HEK293T (cell line): ENCODE data around the gene STX16.

Experiments used
- CTCF ChIA-PET: fragments of 350-600 bp; formaldehyde crosslinking; extraction: SDS; loops from one replicate; lab custom pipeline; 2021; ENCODE audit warnings: antibody characterized with exemption, inconsistent platforms; lab: Yijun Ruan, JAX
- POLR2A ChIA-PET: fragments of 350-600 bp; formaldehyde crosslinking; extraction: SDS; loops from one replicate; lab custom pipeline; 2020; ENCODE audit warnings: antibody characterized with exemption, inconsistent platforms; lab: Yijun Ruan, JAX
- DNase-seq: peaks from one replicate; pipeline ENCODE4 v3.0.0; 2012; ENCODE audit warnings: mixed read lengths; ENCODE audit errors: extremely low spot score
- ARNT ChIP-seq: fragments of 450-650 bp; IDR thresholded peaks from 2 replicates; pipeline ENCODE4 v1.6.1; 2017; ENCODE audit warnings: mild to moderate bottlenecking
- BHLHE40 ChIP-seq: fragments of 450-650 bp; IDR thresholded peaks from 2 replicates; pipeline ENCODE4 v1.6.1; 2016; ENCODE audit warnings: mild to moderate bottlenecking, moderate library complexity, borderline replicate concordance
- CTBP1 ChIP-seq: fragments of 450-650 bp; IDR thresholded peaks from 2 replicates; pipeline ENCODE4 v1.6.1; 2016; ENCODE audit warnings: borderline replicate concordance
- ELF4 ChIP-seq: fragments of 450-650 bp; IDR thresholded peaks from 2 replicates; pipeline ENCODE4 v1.6.1; 2017; ENCODE audit warnings: antibody characterized with exemption
- FOXA1 ChIP-seq: fragments of 450-650 bp; IDR thresholded peaks from 2 replicates; pipeline ENCODE4 v1.6.1; 2016; ENCODE audit warnings: mild to moderate bottlenecking
- FOXK2 ChIP-seq: fragments of 450-650 bp; IDR thresholded peaks from 2 replicates; pipeline ENCODE4 v1.6.1; 2016; ENCODE audit warnings: mild to moderate bottlenecking
- FOXM1 ChIP-seq: fragments of 450-650 bp; IDR thresholded peaks from 2 replicates; pipeline ENCODE4 v1.6.1; 2017; ENCODE audit warnings: mild to moderate bottlenecking, borderline replicate concordance
- HDGF ChIP-seq: fragments of 450-650 bp; IDR thresholded peaks from 2 replicates; pipeline ENCODE4 v1.6.1; 2017; ENCODE audit warnings: antibody characterized with exemption, borderline replicate concordance
- L3MBTL2 ChIP-seq: fragments of 450-650 bp; conservative IDR thresholded peaks from 2 replicates; pipeline ENCODE4 v1.6.1; 2016; ENCODE audit warnings: mild to moderate bottlenecking
- LEF1 ChIP-seq: fragments of 450-650 bp; IDR thresholded peaks from 2 replicates; pipeline ENCODE4 v1.6.1; 2017; ENCODE audit warnings: mild to moderate bottlenecking, borderline replicate concordance
- NFRKB ChIP-seq: fragments of 450-650 bp; IDR thresholded peaks from 2 replicates; pipeline ENCODE4 v1.6.1; 2016; ENCODE audit warnings: mild to moderate bottlenecking, moderate library complexity
- PKNOX1 ChIP-seq: fragments of 450-650 bp; IDR thresholded peaks from 2 replicates; pipeline ENCODE4 v1.6.1; 2016
- SP1 ChIP-seq: fragments of 450-650 bp; IDR thresholded peaks from 2 replicates; pipeline ENCODE4 v1.6.1; 2017
- SUZ12 ChIP-seq: fragments of 450-650 bp; IDR thresholded peaks from 2 replicates; pipeline ENCODE4 v1.6.1; 2016; ENCODE audit warnings: mild to moderate bottlenecking
- TARDBP ChIP-seq: fragments of 450-650 bp; IDR thresholded peaks from 2 replicates; pipeline ENCODE4 v1.6.1; 2016
- ZNF384 ChIP-seq: fragments of 450-650 bp; IDR thresholded peaks from 2 replicates; pipeline ENCODE4 v1.6.1; 2016

Gene STX16

GRCh38 chr20:58655328-58656107 lies 4.4 kb downstream of the STX16 start:
- CTCF ChIA-PET: no interaction called here

GRCh38 chr20:58656831-58657230 lies 5.7 kb downstream of the STX16 start:
- DNase-seq: no peak
- CTCF ChIA-PET: interaction anchor here (0.5 to 0.6 kb wide), 2 partner anchors 9 to 191 kb away, joined by 3 to 4 read pairs; no protein-coding TSS in a partner anchor
- TF ChIP-seq LEF1 (no peak), HDGF (no peak), ZNF384 (no peak), FOXM1 (no peak), FOXK2 (no peak), TARDBP (no peak), ELF4 (no peak), CTBP1 (no peak), FOXA1 (no peak), NFRKB (no peak), SP1 (no peak)
- POLR2A ChIA-PET: no interaction called here

More at GRCh38 chr20:58655328-58656107, 4.4 kb downstream of the STX16 start:
- DNase-seq: no peak
- POLR2A ChIA-PET: no interaction called here
- TF ChIP-seq HDGF (no peak), PKNOX1 (no peak), FOXA1 (no peak), SUZ12 (no peak), SP1 (no peak), BHLHE40 (no peak), ARNT (no peak), FOXM1 (no peak), CTBP1 (no peak), TARDBP (no peak), L3MBTL2 (no peak), ZNF384 (no peak), NFRKB (no peak), FOXK2 (no peak), ELF4 (no peak), LEF1 (no peak)

GRCh38 chr20:58657262-58657661 lies 6.2 kb downstream of the STX16 start:
- TF ChIP-seq L3MBTL2 (no peak), SUZ12 (no peak), SP1 (no peak), LEF1 (no peak), PKNOX1 (no peak), BHLHE40 (no peak), NFRKB (no peak), FOXA1 (no peak)
- ChIA-PET CTCF (interaction anchor here (0.5 kb wide), 1 partner anchor 191 kb away, joined by 3 read pairs; no protein-coding TSS in a partner anchor), POLR2A (no interaction called here)
- no peak for DNase-seq

GRCh38 chr20:58657986-58658385 lies 6.9 kb downstream of the STX16 start:
- ChIA-PET POLR2A (no interaction called here), CTCF (no interaction called here)
- DNase-seq: no peak
- TF ChIP-seq L3MBTL2 (no peak), SP1 (no peak), SUZ12 (no peak), PKNOX1 (no peak), ZNF384 (no peak)

GRCh38 chr20:58658760-58659159 lies 7.7 kb downstream of the STX16 start:
- ChIA-PET POLR2A (interaction anchor here (1.3 kb wide), 1 partner anchor 8 kb away, joined by 10 read pairs; the partner anchor contains the start of gene STX16), CTCF (no interaction called here)
- TF ChIP-seq ZNF384 (no peak), PKNOX1 (no peak), NFRKB (no peak), BHLHE40 (no peak), L3MBTL2 (no peak), FOXM1 (no peak), HDGF (no peak), ARNT (no peak)
- no peak for DNase-seq

GRCh38 chr20:58659841-58660240 lies 8.8 kb downstream of the STX16 start:
- ChIA-PET CTCF (interaction anchor here (0.7 kb wide), 1 partner anchor 20 kb away, joined by 4 read pairs; no protein-coding TSS in a partner anchor), POLR2A (interaction anchor here (1.3 kb wide), 1 partner anchor 9 kb away, joined by 10 read pairs; the partner anchor contains the start of gene STX16)
- DNase-seq: no peak
- TF ChIP-seq PKNOX1 (no peak), HDGF (no peak), TARDBP (no peak), SP1 (no peak), ELF4 (no peak), FOXA1 (no peak), FOXK2 (no peak), ARNT (no peak), FOXM1 (no peak), L3MBTL2 (no peak), SUZ12 (no peak)
